Stimulated activated CD4-positive, alpha-beta T cell treated with anti-CD3 and anti-CD28 coated beads, Interleukin-2, amount 100 ng/mL, for 48 hours (primary cell): ENCODE data around the gene TNNT3.
"Not testable (repeated sequence)": the region's sequence is repeated elsewhere in the genome, so short reads cannot be mapped to it uniquely, and the experiment has no call there.

Experiments used
- DNase-seq, 2 donors: peaks; one replicate each; pipeline ENCODE4 v3.0.0-alpha.2; 2020

Gene TNNT3

DNA sequence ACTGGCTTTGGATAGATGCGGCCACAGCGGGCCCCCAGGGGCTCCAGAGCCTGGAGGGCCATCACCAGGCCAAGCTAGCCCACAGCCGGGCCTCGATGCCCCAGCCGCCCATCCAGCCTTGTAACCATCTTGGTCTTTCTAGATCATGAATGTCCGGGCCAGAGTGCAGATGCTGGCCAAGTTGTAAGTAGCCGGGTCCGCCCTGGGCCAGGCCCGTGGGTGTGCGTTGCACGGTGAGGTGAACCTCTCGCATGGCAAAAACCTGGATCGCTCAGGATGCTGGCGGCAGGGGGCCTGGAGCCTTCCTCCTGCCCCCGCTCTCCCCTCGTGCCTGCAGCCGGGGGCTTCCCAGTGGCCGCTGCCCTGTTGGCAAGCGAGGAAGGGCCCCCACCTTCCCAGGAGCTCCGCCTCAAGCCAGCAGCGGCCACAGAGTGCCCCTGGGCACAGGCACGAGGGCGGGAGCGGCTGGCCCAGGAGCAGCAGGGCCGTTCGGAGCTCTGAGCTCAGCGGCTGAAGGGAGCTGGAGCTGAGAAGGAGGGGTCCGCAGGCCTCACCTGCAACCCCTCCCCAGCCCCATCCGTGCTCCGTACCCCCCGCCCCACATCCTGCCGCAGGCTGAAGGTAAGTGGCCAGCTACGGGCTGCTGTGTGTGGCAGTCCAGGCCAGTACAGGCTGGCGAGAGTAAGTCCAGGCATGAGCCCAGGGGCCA lies 16.7 kb downstream of the TNNT3 start:
- no peak for DNase-seq

DNA sequence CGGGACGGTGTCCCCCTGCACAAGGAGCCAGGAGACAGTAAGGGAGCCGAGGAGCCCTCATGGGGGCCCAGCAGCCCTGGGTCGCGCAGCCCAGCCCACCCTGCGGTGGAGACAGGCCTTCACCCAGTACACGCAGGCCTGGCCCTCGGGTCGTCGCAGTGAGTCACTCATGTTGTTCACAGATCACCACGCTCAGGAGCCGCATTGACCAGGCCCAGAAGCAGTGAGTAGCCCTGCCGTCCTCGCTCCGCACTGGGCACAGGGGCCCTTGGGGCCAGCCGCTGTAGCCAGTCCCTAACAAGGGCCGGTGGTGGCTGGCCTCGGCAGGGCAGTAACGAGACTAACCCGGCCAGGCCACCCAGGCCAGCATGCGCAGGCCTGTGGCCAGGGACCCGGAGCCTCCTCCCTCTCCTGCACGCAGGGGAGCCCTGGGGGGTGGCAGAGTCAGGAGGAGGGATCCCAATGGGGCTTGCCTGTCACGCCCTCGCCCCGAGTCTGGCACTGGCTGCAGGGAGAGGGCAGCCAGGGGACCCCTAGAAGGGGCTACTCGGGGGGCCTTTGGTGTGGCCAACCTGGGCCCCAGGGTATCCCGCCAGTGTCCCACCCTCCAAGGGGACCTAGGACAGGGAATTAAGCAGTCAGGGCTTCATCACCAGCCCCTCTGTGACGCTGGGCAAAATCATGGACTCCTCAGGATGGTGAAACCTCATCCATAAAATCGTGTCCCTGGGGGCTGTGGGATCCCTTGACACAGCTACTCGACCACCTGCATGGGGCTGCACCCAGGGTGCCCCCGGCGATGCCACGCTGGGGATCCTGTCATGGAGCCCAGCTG lies 17.5 kb downstream of the TNNT3 start:
- no peak for DNase-seq

DNA sequence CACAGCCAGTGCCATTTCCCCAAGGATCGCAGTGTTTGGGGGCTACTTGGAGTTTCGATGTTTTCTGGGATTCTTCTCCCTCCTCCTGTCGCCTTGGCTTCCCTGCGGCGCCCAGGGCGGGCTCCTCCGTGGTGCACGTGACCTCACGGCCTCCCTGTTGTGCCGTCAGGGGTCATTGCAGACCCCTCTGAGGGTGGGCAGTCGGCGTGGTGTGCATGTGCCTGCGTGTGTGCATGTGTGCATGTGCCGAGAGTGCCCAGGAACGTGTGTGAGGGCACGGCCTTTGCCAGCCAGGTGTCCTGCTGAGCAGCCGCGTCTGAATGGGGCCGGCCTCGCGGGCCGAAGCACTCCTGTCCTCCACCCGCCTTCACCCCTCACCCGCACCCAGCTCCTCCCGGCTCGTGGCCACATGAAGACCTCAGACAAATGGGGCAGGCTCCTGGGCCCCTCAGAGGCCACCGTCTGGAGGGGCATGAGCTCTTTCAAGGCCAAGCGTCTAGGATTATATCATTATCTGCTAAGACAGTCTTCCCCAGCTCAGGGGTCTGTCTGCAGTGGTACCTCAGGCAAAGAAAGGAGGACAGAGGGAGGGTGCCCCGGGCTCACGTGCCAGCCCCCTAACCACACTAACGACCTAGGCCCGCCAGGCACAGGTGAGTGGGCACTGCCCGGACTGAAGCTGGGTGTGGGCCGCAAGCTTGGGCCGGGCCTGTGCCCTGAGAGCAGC lies 18.3 kb downstream of the TNNT3 start:
- DNase-seq = no peak

DNA sequence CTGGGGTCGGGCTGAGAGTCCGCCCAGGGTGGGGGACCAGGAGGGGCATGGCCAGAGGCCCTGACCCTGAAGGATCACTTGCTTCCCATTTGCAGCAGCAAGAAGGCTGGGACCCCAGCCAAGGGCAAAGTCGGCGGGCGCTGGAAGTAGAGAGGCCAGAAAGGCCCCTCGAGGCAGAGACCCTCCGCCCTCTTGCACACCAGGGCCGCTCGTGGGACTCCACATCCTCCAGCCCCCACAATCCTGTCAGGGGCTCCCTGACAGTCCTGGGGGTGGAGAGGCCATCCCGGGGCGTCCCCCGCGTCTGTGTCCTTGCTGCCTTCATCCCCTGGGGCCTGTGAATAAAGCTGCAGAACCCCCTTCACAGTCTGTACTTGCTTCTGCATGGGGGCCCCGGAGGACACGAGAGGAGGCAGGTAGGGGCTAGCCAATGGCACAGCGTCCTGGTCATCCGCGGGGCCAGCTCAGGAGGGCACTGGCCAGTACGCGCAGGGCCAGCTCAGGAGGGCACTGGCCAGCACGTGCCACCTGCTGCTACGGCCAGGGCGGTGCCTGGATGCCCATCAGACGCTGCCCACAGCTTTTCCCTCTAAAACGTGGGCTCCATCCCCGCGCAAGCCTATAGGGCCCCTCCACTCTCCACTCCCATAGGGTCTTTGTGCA lies 19.0 kb downstream of the TNNT3 start:
- no peak for DNase-seq

GRCh38 chr11:1939006-1939625 lies 19.6 kb downstream of the TNNT3 start:
- no peak for DNase-seq

DNA sequence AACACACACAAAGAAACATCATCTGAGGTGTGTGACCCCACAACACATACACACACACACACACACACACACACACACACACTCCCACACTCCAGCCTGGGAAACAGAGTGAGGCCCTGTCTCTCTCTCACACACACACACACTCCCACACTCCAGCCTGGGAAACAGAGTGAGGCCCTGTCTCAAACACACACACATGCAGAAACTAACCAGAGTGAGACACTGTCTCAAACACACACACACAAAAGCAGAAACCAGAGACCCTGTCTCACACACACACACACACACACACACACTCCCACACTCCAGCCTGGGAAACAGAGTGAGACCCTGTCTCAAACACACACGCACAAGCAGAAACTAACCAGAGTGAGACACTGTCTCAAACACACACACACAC lies 20.3 kb downstream of the TNNT3 start:
- not testable (repeated sequence) for DNase-seq

GRCh38 chr11:1942558-1943260 lies 23.2 kb downstream of the TNNT3 start:
- DNase-seq = no peak

DNA sequence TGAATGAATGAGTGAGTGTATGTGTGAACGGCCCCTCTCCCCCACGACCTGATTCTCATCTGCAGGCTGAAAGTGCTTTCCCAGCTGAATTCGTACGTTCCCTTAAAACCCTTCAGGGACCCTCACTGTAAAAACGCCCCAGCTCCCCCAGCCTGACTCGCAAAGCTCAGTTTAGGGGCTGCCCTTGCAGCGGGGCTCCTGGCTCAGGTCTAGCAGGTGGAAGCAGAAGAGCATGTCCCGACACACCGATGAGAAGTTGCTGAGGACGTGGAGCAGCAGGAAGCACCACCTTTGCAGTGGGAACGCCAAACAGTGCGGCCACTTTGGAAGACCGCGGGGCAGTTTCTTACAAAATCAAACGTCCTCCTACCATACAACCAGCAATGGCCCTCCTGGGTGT lies 24.1 kb downstream of the TNNT3 start:
- no peak for DNase-seq

GRCh38 chr11:1943977-1944376 lies 24.5 kb downstream of the TNNT3 start:
- DNase-seq = no peak

- no peak for DNase-seq
These were observed 27.4 kb downstream of the TNNT3 start, which contains the start of gene MRPL23 for GRCh38 chr11:1946812-1947484. Gene MRPL23, plus strand, starts transcription at chr11:1947332. Its CDS starts 31 bp downstream, at chr11:1947363.

GRCh38 chr11:1947592-1948237 lies 28.2 kb downstream of the TNNT3 start:
- DNase-seq = no peak

DNA sequence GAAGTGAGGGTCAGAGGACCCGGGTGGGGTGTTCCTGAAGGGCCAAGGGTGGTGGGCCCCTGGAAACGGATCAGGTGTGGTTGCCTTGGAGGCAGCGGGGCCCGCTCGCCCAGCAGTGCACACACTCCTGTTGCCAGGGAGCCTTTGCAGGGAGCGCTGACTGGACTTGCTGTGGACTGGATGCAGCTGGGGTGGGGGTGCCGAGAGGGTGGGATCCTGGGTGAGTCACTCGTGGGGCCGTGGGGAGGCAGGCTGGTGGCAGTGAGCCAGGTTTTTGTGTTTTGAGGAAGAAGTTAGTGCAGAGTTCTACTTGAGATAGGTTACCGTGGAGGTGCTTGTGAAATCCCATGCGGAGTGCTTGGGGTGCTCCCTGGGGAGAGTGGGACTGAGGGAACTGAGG lies 28.9 kb downstream of the TNNT3 start:
- DNase-seq = no peak

GRCh38 chr11:1949302-1949701 lies 29.8 kb downstream of the TNNT3 start:
- no peak for DNase-seq

- no peak for DNase-seq
These were observed 30.4 kb downstream of the TNNT3 start for GRCh38 chr11:1949922-1950321.

DNA sequence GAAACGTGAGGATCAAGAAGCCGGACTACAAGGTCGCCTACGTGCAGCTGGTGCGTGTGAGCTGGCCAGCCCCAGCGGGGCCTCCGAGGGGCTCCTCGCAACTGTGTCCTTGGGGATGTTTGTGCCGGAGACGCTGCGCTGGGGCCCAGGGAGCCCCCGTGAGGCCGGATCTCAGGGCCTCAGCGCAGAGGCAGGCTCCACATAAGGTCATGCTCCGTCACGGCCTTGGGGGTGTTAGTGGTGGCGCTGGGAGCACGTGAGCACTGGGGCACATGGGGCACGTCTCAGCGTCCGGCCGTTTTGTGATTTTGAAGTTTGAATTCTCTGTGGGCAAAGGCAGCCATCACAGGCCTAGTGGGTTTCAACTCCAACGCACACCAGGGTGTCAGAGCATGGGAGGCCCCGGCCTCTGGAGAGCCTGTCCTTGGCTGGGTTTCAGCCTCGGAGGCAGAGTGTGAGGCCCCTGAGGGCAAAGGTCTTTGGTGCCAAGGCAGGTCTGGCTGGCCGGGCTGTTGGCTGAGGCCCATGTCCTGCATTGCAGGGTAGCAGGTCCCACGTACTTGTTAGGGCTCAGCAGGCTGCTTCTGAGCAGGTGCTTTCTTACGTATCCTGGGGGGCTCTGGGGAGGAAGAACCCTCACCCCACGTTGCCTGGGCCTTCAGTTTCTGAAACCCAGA lies 33.4 kb downstream of the TNNT3 start:
- no peak for DNase-seq

- no peak for DNase-seq
These were observed 34.2 kb downstream of the TNNT3 start for GRCh38 chr11:1953489-1954266.

- no peak for DNase-seq
These were observed 38.9 kb downstream of the TNNT3 start for GRCh38 chr11:1958367-1958766.

- DNase-seq = no peak
These were observed 40.3 kb downstream of the TNNT3 start for GRCh38 chr11:1959786-1960185.

DNA sequence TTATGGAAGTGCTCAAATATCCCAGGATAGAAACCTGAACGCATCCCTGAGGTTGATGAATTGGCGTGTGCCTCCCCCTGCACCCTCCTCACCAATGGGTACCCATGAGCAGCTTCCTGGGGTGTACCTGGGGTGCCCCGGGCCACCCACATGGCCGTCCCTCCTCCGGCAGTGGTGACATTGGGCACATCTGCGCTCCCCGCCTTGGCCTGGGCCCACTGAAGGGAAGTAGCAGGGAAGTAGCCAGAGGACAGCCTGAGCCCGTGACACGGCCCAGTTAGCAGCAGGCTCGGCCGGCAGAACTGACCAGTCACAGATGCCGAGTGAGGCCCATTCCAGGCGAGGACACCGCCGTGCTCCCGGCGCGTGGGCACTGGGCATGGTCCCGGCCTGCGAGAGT lies 44.4 kb downstream of the TNNT3 start:
- no peak for DNase-seq
